ENCODE results near the gene MT1H.

MT1H gene

DNA sequence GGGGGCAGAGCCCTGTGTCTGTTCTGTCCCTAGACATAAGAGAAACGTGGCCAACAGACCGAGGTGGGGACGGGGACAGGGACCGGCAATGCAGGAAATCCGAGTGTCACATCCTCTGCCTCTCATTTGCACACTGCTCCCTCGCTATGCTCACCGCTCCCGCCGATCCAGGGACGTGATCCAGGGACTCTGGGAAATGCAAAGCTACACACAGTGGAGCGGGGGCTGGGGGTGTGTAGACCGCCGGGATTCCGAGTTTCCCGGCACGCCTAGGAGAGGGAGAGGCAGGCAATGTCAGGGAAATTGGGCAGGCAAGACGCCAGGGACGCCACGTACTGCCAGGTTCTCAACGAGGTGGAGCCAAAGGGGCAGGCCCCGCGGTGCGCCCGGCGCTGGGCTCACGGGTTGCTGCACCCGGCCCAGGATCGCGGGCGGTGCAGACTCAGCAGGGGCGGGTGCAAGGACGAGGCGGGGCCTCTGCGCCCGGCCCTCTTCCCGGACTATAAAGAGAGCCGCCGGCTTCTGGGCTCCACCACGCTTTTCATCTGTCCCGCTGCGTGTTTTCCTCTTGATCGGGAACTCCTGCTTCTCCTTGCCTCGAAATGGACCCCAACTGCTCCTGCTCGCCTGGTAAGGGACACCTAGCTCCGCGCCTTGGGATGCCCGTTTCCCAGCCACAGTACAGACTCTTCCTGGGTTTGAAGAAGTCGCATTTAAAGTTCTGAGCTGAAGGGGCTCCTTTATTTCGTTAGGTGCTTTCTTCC lies 12.5 kb downstream of the MT1H start, which contains the start of gene MT1X:
Gene MT1X, plus strand, starts transcription at position 532 of the 764 bp plus-strand sequence. Its CDS starts 71 bp downstream, at position 603.
- peak; percentile 4 for TF ChIP-seq CTCF (IDR thresholded peaks at IDR 0.05)
- Histone ChIP-seq H3K27ac (peak within 1 kb of the TSS; percentile 79), H3K79me2 (no peaks in the 10 kb centered on the region), H3K27me3 (ENCODE audit: control insufficient read depth, insufficient read depth, low read length) (no peaks in the 10 kb centered on the region), H3K4me2 (ENCODE audit: low read length) (peak within 1 kb of the TSS; percentile 73), H2AFZ (peak within 1 kb of the TSS; percentile 85), H3K36me3 (ENCODE audit: control insufficient read depth, insufficient read depth, low read length) (no peaks in the 10 kb centered on the region), H3K9me3 (ENCODE audit: control insufficient read depth, low read length) (no peaks in the 10 kb centered on the region), H3K4me3 (ENCODE audit: low read depth, low read length) (peak within 1 kb of the TSS; percentile 72), H3K4me1 (peaks cover 19% of the 10 kb centered on the region), H3K9ac (peak within 1 kb of the TSS; percentile 17)

DNA sequence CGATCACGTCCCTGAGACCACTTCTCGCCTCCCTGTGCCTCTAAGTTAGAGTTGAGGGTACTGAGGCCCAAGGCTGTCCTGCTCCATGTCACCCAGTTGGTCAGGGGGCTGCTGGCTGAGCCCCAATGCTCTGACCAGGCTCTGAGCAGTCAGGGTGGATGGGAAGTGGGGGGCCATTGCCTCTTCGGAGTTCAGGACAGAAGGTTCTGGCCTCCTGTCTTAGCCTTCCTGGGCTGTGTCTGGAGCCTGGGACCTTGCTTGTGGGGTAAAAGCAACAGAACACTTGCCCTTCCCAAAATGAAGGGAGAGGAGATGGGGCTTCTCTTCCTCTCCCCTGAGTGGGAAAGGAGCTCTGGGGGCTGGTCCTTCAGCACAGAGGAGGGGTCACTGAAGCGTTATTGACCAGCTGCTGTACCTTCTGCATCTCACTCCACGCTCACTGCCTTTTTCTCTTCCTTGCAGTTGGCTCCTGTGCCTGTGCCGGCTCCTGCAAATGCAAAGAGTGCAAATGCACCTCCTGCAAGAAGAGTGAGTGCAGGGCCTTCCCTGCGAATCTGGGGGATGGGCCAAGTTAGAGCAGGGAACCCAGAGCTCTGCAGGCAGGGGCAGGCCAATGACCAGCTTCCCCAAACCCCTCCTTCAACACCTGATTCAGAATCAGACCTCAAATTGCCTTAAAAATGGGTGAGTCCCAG lies 13.2 kb downstream of the MT1H start:
- Histone ChIP-seq H3K27me3 (ENCODE audit: control insufficient read depth, insufficient read depth, low read length) (no peaks in the 10 kb centered on the region), H3K36me3 (ENCODE audit: control insufficient read depth, insufficient read depth, low read length) (no peaks in the 10 kb centered on the region), H3K4me2 (ENCODE audit: low read length) (peak overlapping the region; percentile 73), H3K9ac (peak overlapping the region; percentile 17), H2AFZ (peak overlapping the region; percentile 85), H3K4me1 (peaks cover 19% of the 10 kb centered on the region), H3K79me2 (no peaks in the 10 kb centered on the region), H3K9me3 (ENCODE audit: control insufficient read depth, low read length) (no peaks in the 10 kb centered on the region), H3K27ac (peak overlapping the region; percentile 79), H3K4me3 (ENCODE audit: low read depth, low read length) (peak overlapping the region; percentile 72)
- no peak for TF ChIP-seq CTCF (IDR thresholded peaks at IDR 0.05)

DNA sequence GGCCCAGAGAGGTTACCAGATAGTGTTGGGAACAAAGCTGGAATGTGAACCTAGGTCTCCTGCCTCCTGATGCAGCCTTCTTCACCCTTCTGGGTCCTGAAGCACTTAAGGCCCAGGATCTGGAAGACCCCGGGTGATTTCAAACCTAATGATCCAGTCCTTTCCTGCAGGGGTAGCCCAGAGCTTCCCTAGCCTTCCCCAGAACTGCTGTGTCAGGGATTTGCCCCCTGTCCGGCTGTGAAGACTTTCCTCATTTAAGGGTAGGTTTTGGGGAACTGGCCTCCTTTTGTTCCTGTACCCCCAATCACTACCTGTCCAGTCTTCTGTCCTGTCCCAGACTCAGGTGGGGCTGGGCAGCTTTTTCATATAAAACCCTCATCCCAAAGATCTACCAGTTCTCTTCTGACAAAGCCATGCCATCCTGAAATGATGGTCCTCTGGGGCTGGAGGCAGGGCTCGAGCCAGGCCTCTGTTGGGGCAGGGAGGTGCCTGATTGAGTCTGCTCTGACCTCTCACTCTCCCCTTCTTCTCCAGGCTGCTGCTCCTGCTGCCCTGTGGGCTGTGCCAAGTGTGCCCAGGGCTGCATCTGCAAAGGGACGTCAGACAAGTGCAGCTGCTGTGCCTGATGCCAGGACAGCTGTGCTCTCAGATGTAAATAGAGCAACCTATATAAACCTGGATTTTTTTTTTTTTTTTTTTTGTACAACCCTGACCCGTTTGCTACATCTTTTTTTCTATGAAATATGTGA lies 14.0 kb downstream of the MT1H start:
- no peak for TF ChIP-seq CTCF (IDR thresholded peaks at IDR 0.05)
- no peaks in the 10 kb centered on the region for H3K9me3 ChIP-seq (ENCODE audit: control insufficient read depth, low read length)
- no peak overlapping the region for H3K9ac ChIP-seq
- peak overlapping the region; percentile 79 for H3K27ac ChIP-seq
- H3K4me3 ChIP-seq (ENCODE audit: low read depth, low read length), result no peak overlapping the region
- H3K36me3 ChIP-seq (ENCODE audit: control insufficient read depth, insufficient read depth, low read length), result no peaks in the 10 kb centered on the region
- H3K79me2 ChIP-seq, result no peaks in the 10 kb centered on the region
- H3K4me2 ChIP-seq (ENCODE audit: low read length), result peak overlapping the region; percentile 73
- peak overlapping the region; percentile 9 for H2AFZ ChIP-seq
- peaks cover 19% of the 10 kb centered on the region for H3K4me1 ChIP-seq
- H3K27me3 ChIP-seq (ENCODE audit: control insufficient read depth, insufficient read depth, low read length), result no peaks in the 10 kb centered on the region

- Histone ChIP-seq H2AFZ (no peak overlapping the region), H3K27me3 (ENCODE audit: control insufficient read depth, insufficient read depth, low read length) (no peaks in the 10 kb centered on the region), H3K9me3 (ENCODE audit: control insufficient read depth, low read length) (no peaks in the 10 kb centered on the region), H3K9ac (no peak overlapping the region), H3K27ac (no peak overlapping the region), H3K4me2 (ENCODE audit: low read length) (no peak overlapping the region), H3K4me3 (ENCODE audit: low read depth, low read length) (no peak overlapping the region), H3K79me2 (no peaks in the 10 kb centered on the region), H3K4me1 (peaks cover 19% of the 10 kb centered on the region), H3K36me3 (ENCODE audit: control insufficient read depth, insufficient read depth, low read length) (no peaks in the 10 kb centered on the region)
- no peak for TF ChIP-seq CTCF (IDR thresholded peaks at IDR 0.05)
These were observed 14.8 kb downstream of the MT1H start for GRCh38 chr16:56684256-56684925.
